Embryonic facial prominence (tissue), 1 donor: ENCODE results near the gene PIF1.

ENCODE experiments used
- DNase-seq: peaks from one replicate; pipeline ENCODE4 v3.0.0-alpha.2; 2016; ENCODE audit errors: extremely low spot score

PIF1 gene, protein sequence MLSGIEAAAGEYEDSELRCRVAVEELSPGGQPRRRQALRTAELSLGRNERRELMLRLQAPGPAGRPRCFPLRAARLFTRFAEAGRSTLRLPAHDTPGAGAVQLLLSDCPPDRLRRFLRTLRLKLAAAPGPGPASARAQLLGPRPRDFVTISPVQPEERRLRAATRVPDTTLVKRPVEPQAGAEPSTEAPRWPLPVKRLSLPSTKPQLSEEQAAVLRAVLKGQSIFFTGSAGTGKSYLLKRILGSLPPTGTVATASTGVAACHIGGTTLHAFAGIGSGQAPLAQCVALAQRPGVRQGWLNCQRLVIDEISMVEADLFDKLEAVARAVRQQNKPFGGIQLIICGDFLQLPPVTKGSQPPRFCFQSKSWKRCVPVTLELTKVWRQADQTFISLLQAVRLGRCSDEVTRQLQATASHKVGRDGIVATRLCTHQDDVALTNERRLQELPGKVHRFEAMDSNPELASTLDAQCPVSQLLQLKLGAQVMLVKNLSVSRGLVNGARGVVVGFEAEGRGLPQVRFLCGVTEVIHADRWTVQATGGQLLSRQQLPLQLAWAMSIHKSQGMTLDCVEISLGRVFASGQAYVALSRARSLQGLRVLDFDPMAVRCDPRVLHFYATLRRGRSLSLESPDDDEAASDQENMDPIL

GRCh38 chr15:64825431-64826294 is at the start of gene PIF1:
Gene PIF1 (minus strand): TSS chr15:64825647. CDS start chr15:64824335, 1,312 bp downstream.
- peak; percentile 96 for DNase-seq

- DNase-seq, result no peak
Measured at GRCh38 chr15:64870353-64870752, 44.9 kb upstream of the PIF1 start.

- no peak for DNase-seq
Measured at GRCh38 chr15:64869501-64869900, 44.1 kb upstream of the PIF1 start.

- DNase-seq, result no peak
Measured at GRCh38 chr15:64865998-64866520, 40.6 kb upstream of the PIF1 start.

DNA sequence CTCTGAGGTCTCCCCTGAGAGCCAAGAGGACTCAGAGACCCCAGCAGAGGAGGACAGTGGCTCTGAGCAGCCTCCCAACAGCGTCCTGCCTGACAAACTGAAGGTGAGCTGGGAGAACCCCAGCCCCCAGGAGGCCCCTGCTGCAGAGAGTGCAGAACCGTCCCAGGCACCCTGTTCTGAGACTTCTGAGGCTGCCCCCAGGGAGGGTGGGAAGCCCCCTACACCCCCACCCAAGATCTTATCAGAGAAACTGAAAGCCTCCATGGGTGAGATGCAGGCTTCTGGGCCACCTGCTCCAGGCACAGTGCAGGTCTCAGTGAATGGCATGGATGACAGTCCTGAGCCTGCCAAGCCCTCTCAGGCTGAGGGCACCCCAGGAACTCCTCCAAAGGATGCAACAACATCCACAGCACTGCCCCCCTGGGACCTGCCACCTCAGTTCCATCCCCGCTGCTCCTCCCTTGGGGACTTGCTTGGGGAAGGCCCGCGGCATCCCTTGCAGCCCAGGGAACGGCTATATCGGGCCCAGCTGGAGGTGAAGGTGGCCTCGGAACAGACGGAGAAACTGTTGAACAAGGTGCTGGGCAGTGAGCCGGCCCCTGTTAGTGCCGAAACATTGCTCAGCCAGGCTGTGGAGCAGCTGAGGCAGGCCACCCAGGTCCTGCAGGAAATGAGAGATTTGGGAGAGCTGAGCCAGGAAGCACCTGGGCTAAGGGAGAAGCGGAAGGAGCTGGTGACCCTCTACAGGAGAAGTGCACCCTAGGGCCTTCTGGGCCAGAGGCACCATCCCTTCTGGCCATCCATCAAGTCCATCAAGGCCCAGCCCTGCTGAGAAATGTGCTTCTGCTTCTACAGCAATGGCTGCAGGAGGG is 39.9 kb upstream of the PIF1 start:
- no peak for DNase-seq

- no peak for DNase-seq
Measured at GRCh38 chr15:64864068-64864467, 38.6 kb upstream of the PIF1 start.

DNA sequence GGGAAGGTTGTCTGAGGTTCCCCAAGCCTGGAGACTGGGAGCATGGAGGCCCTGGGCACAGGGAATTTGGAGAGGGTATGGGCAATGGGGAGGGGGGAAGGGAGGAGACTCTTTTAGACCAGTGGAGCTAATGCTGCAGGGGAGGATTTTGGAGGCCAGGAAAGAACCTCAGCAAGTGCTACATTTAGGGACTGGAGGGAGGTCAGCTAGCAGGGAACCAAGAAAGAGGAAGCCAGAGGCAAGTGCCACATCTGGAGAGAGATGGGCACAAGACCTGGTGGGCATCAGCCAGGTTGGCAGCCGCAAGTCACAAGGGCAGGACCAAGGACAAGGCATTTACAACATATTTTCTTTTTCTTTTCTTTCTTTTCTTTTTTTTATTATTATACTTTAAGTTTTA is 37.0 kb upstream of the PIF1 start:
- no peak for DNase-seq

GRCh38 chr15:64861960-64862359 is 36.5 kb upstream of the PIF1 start:
- no peak for DNase-seq

GRCh38 chr15:64861331-64861730 is 35.9 kb upstream of the PIF1 start:
- no peak for DNase-seq

- no peak for DNase-seq
Measured at GRCh38 chr15:64859226-64859625, 33.8 kb upstream of the PIF1 start.

- no peak for DNase-seq
Measured at GRCh38 chr15:64858021-64858575, 32.7 kb upstream of the PIF1 start.

GRCh38 chr15:64857421-64857820 is 32.0 kb upstream of the PIF1 start:
- no peak for DNase-seq

DNA sequence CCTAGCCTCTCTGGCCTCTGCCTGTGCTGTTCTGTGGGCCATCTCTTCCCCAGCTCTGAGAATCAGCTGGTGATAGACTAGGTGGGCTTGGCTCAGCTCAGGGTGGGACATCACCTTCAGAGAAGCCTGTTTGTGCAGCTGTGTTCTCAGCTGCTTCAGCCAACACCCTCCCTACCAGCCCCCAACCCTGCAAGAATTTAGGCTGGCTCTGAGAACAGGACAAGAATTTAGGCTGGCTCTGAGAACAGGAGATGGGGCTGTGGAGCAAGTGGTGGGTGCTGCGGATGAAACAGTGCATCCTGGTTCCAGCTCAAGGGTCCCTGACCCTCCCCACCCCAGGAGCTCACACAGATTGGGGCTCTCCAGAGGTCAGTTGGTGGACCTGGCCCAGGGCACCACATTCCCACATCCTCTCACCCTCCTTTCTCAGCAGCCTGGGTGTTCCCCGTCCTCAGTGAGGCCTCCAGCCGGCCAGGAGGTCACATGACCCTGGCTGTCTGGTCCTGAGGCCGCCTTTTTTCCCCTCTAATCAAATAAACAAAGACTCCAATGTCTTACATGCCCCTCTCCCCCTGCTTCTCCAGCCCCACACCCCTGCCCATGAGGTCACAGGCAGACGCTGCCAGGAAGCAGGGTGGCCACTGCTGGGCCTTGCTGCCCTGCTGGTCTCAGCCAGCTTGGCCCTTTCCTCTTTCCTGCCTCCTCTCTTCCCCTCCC is 31.1 kb upstream of the PIF1 start:
- DNase-seq, result no peak

GRCh38 chr15:64855205-64855975 is 29.9 kb upstream of the PIF1 start:
- DNase-seq, result no peak

- no peak for DNase-seq
Measured at GRCh38 chr15:64854526-64854925, 29.1 kb upstream of the PIF1 start.

- no peak for DNase-seq
Measured at GRCh38 chr15:64854041-64854440, 28.6 kb upstream of the PIF1 start.

GRCh38 chr15:64851503-64851840 is 26.0 kb upstream of the PIF1 start:
- DNase-seq, result no peak

- DNase-seq, result no peak
Measured at GRCh38 chr15:64850778-64851502, 25.5 kb upstream of the PIF1 start.
